Duodenal mucosa (tissue), 2 donors: ENCODE measurements around the gene LRIT3.
A peak's percentile ranks its signal among the peaks of the same experiment; 100 is the strongest.

ENCODE experiments used
- H3K27ac ChIP-seq: one replicate; pipeline ENCODE4 v1.7.0; 2013; ENCODE audit warnings: low read depth, low read length
- H3K27me3 ChIP-seq, 2 donors: one replicate each; pipeline ENCODE4 v1.7.0; 2013; ENCODE audit warnings: low read length in 2 of 2, control low read depth in 1 of 2; ENCODE audit not compliant: insufficient read depth in 2 of 2, control insufficient read depth in 1 of 2
- H3K36me3 ChIP-seq, 2 donors: one replicate each; pipeline ENCODE4 v1.7.0; 2013; ENCODE audit warnings: low read length in 2 of 2, control low read depth in 1 of 2; ENCODE audit not compliant: insufficient read depth in 2 of 2, control insufficient read depth in 1 of 2
- H3K4me1 ChIP-seq, 2 donors: one replicate each; pipeline ENCODE4 v1.7.0; 2013; ENCODE audit warnings: low read length in 2 of 2, control low read depth in 1 of 2; ENCODE audit not compliant: insufficient read depth in 2 of 2, control insufficient read depth in 1 of 2
- H3K4me3 ChIP-seq, 2 donors: one replicate each; pipeline ENCODE4 v1.7.0; 2013; ENCODE audit warnings: low read length in 2 of 2, low read depth in 1 of 2
- H3K9ac ChIP-seq, 2 donors: one replicate each; pipeline ENCODE4 v1.7.0; 2013; ENCODE audit warnings: low read length in 2 of 2, low read depth in 1 of 2
- H3K9me3 ChIP-seq, 2 donors: one replicate each; pipeline ENCODE4 v1.7.0; 2013; ENCODE audit warnings: low read length in 2 of 2, control low read depth in 1 of 2; ENCODE audit not compliant: control insufficient read depth in 1 of 2

LRIT3 gene

DNA sequence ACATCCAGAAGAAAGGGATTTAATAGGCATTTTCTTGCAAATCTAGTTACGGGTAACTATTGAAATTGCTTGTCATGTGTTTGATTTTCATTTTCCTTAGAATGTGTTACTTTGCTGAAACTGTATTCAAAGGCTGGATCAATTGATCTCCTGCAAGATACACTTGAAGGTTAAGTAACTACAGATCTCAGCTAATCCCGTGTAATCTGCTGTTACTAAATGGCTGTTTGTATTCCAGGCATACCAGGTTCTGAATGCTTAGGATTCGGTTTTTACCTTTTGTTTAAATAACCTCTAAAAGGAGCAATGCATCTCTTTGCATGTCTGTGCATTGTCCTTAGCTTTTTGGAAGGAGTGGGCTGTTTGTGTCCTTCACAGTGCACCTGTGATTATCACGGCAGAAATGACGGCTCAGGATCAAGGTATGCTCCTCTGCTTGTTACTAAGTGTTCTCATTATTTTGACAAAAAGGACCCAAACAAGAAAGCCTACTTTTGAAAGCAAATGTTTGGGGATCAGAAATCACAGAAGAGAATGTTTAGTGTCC, at the start of gene LRIT3:
LRIT3 (plus strand) TSS at position 212 of the 547 bp plus-strand sequence; CDS start at position 307, 95 bp downstream.
- Histone ChIP-seq H3K36me3 (no peaks in the 10 kb centered on the region), H3K4me1 (peaks cover 0 to 7% of the 10 kb centered on the region in 2 donors), H3K27ac (no peak within 1 kb of the TSS), H3K9me3 (no peaks in the 10 kb centered on the region), H3K27me3 (no peaks in the 10 kb centered on the region), H3K9ac (no peak within 1 kb of the TSS), H3K4me3 (no peak within 1 kb of the TSS)

GRCh38 chr4:109798866-109799265, 49.0 kb upstream of the LRIT3 start:
- Histone ChIP-seq H3K4me1 (peaks cover 0 to 8% of the 10 kb centered on the region in 2 donors), H3K9ac (no peak overlapping the region), H3K9me3 (peaks cover 7 to 25% of the 10 kb centered on the region in 2 donors), H3K27me3 (no peaks in the 10 kb centered on the region), H3K27ac (no peak overlapping the region), H3K36me3 (no peaks in the 10 kb centered on the region), H3K4me3 (no peak overlapping the region)

GRCh38 chr4:109801099-109801789, 46.7 kb upstream of the LRIT3 start:
- Histone ChIP-seq H3K4me3 (peak overlapping the region; percentile 50 to 64), H3K27me3 (no peaks in the 10 kb centered on the region), H3K27ac (no peak overlapping the region), H3K36me3 (no peaks in the 10 kb centered on the region), H3K9ac (peak overlapping the region; percentile 38 to 55), H3K9me3 (peaks cover 3 to 10% of the 10 kb centered on the region in 2 donors), H3K4me1 (peaks cover 0 to 8% of the 10 kb centered on the region in 2 donors)

GRCh38 chr4:109801895-109802319, 46.0 kb upstream of the LRIT3 start, which contains the start of gene CFI:
CFI (minus strand) TSS chr4:109801999; CDS start chr4:109801971, 28 bp downstream.
- H3K4me3 ChIP-seq, result peak within 1 kb of the TSS; percentile 50 to 64
- H3K27ac ChIP-seq, result no peak within 1 kb of the TSS
- peaks cover 0 to 8% of the 10 kb centered on the region in 2 donors for H3K4me1 ChIP-seq
- peaks cover 0 to 5% of the 10 kb centered on the region in 2 donors for H3K9me3 ChIP-seq
- H3K27me3 ChIP-seq, result no peaks in the 10 kb centered on the region
- H3K36me3 ChIP-seq, result no peaks in the 10 kb centered on the region
- peak within 1 kb of the TSS; percentile 38 to 55 for H3K9ac ChIP-seq

- H3K36me3 ChIP-seq, result no peaks in the 10 kb centered on the region
- H3K4me3 ChIP-seq, result no peak overlapping the region
- H3K27me3 ChIP-seq, result no peaks in the 10 kb centered on the region
- H3K9me3 ChIP-seq, result no peaks in the 10 kb centered on the region
- H3K9ac ChIP-seq, result no peak overlapping the region
- H3K4me1 ChIP-seq, result peaks cover 0 to 8% of the 10 kb centered on the region in 2 donors
- H3K27ac ChIP-seq, result no peak overlapping the region
Observed at GRCh38 chr4:109803924-109804571, 43.9 kb upstream of the LRIT3 start.

- Histone ChIP-seq H3K4me1 (peaks cover 0 to 2% of the 10 kb centered on the region in 2 donors), H3K9me3 (no peaks in the 10 kb centered on the region), H3K27ac (no peak overlapping the region), H3K27me3 (no peaks in the 10 kb centered on the region), H3K36me3 (no peaks in the 10 kb centered on the region), H3K4me3 (no peak overlapping the region), H3K9ac (no peak overlapping the region)
Observed at GRCh38 chr4:109809655-109810054, 38.3 kb upstream of the LRIT3 start.

DNA sequence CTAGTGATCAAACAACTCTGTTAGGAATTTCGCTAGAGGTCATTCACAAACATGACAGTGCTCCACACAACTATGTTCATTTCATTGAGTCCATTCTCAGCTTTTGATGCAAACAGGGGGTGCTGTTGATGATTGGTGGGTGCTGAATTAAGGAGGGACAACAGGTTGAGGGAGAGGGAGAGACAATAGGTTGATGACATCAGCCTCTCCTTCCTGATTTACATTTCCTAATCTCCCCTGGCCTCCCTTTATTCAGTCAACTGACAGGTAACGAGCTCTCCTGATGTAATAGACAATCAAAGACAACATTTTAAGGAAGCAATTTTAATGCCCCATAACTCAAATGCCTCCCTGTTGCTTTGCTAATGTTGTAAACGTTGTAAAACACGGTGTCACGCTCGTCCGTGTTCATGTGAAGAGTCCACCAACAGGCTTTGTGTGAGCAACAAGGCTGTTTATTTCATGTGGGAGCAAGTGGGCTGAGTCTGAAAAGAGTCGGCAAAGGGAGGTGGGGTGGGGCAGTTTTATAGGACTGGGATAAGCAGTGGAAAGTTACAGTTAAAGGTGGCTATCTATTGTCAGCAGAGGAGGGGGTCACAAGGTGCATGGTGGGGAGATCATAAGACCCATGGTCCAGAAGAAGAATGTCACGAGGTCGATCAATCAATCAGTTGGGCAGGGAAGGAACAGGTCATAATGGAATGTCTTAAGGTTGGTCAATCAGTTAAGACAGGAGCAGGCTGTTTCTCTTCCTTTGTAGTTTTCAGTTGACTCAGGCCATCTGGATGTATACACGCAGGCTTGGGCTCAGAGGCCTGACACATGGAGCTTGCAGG, 37.1 kb upstream of the LRIT3 start:
- H3K27ac ChIP-seq, result no peak overlapping the region
- no peak overlapping the region for H3K9ac ChIP-seq
- no peaks in the 10 kb centered on the region for H3K9me3 ChIP-seq
- H3K36me3 ChIP-seq, result no peaks in the 10 kb centered on the region
- peaks cover 0 to 4% of the 10 kb centered on the region in 2 donors for H3K4me1 ChIP-seq
- no peak overlapping the region for H3K4me3 ChIP-seq
- H3K27me3 ChIP-seq, result no peaks in the 10 kb centered on the region

DNA sequence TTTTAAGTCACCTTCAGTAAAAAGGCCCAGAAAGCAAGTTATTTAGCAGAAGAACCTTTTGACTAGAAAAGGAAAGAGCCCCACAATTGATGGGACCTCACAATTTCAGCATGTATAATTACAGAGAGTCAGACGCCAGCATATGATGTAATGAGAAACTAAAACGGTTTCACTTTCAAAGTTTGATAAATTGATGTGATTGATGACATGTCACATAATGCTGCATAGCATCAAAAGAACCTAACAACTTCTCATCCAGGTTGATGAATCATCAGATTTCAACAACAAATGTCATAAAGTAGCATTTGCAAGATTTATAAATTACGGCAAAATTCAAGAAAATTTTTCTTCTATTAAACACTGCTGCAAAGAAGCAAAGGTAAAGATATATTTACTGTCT, 36.2 kb upstream of the LRIT3 start:
- H3K27me3 ChIP-seq, result no peaks in the 10 kb centered on the region
- no peaks in the 10 kb centered on the region for H3K9me3 ChIP-seq
- H3K9ac ChIP-seq, result no peak overlapping the region
- H3K4me3 ChIP-seq, result no peak overlapping the region
- H3K27ac ChIP-seq, result no peak overlapping the region
- peaks cover 5 to 10% of the 10 kb centered on the region in 2 donors for H3K4me1 ChIP-seq
- H3K36me3 ChIP-seq, result no peaks in the 10 kb centered on the region

DNA sequence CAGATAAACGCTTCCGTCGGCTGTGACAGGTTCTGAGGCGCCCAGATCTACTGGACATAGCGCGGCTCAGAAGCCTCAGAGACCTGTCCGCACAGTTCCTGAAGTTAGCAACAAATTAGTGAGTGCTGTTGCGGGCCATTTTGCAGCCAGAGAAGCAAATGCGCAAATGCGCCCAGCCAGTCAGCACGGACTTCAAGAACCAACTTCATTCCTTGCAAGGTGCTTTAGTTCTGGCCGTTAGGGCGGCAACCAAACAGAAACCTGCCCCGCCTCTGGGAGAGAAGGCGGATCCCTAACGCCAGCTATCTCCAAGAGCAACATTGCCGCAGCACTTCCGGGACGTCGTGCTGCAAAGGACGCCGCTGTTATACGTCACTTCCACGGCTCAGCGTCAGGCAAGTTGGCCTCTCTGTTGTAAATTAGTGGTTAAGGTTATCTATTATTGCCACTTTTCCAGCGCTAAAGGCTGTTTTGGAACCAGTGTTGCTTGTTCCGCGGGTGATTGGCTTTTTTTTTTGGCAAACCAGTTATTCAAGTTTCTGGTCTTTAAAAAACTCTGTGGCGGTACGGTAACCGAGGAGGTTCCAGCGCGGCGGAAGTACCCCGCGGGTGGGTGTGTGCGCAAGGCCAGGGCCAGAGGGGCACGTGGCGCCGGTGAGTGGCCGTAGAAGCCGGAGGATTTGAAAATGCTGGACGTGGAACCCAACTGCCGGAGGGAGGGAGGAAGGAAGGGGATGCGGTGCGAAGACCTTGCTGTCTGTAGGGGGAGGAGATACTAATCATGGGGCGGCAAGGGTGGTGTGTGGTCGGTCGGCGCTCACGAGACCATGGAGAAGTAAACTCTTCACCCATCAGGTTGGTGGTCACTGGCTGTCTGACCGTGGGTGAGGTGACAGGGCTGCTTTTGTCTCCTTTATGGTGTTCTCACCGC, 32.5 kb upstream of the LRIT3 start, which contains the start of gene GAR1:
GAR1 (plus strand) TSS at position 612 of the 931 bp plus-strand sequence. CDS start 403 bp downstream, outside the sequence.
- H3K27ac ChIP-seq, result peak within 1 kb of the TSS; percentile 84
- H3K27me3 ChIP-seq, result no peaks in the 10 kb centered on the region
- no peaks in the 10 kb centered on the region for H3K9me3 ChIP-seq
- H3K4me1 ChIP-seq, result peaks cover 8 to 20% of the 10 kb centered on the region in 2 donors
- peak within 1 kb of the TSS; percentile 93 to 97 for H3K9ac ChIP-seq
- peak within 1 kb of the TSS; percentile 99 for H3K4me3 ChIP-seq
- H3K36me3 ChIP-seq, result peaks cover 4 to 7% of the 10 kb centered on the region in 2 donors
